AG09309 (cell line): ENCODE results near the gene RRP8.

Experiments used
- DNase-seq: peaks from one replicate; pipeline ENCODE4 v3.0.0-alpha.2; 2010; ENCODE audit warnings: low read depth
- H3K4me3 ChIP-seq: 2 replicates; pipeline ENCODE4 v1.5.1; 2011; ENCODE audit warnings: mild to moderate bottlenecking, low read depth, low read length, moderate library complexity; ENCODE audit not compliant: control insufficient read depth
- CTCF ChIP-seq: IDR thresholded peaks from 2 replicates; pipeline ENCODE4 v1.5.1; 2011; ENCODE audit warnings: mild to moderate bottlenecking, low read depth, low read length, inconsistent platforms; ENCODE audit not compliant: insufficient read depth, control insufficient read depth; ENCODE audit errors: missing control alignments

Gene RRP8

GRCh38 chr11:6646918-6647679, 43.7 kb upstream of the RRP8 start:
- no peak overlapping the region for H3K4me3 ChIP-seq
- DNase-seq, result no peak
- no peak for TF ChIP-seq CTCF

DNA sequence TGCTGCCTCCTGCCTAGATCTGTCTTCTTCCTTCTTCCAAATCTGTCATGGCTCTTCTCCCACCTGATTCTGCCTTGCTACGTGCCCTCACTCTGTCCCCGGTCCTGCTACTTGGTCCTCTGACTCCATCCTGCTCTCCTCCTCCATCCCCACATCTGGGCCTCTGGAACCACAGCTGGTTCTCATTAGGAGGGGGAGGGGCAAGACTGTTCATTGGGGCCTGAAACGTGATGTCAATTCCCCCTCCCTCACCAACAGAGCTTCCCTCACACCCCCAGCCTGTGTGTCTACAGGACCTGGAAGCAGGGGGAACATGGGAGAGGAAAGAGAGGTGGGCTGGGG, 43.1 kb upstream of the RRP8 start:
- no peak overlapping the region for H3K4me3 ChIP-seq
- no peak for DNase-seq
- TF ChIP-seq CTCF, result no peak

DNA sequence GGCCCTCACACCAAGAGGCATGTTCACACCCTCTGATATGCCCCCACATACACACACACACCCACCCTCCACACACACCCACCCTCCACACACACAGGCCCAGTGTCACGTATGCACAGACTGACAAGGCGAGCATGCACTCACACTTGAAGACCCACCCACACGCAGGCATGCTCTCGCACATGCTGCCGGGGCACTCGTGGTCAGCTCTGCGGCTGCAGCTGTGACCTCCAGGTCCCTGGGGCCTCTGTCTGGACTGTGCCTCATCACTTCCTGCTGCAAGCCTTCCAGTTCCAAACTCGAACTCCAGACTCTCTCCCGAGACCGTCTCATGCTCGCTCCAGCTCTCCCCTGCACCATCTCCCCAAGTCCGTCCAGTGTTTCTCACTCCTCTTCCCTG, 42.7 kb upstream of the RRP8 start:
- TF ChIP-seq CTCF, result no peak
- H3K4me3 ChIP-seq, result peak overlapping the region; percentile 8; the same call in 1 of the 2 replicates
- DNase-seq, result no peak

- no peak overlapping the region for H3K4me3 ChIP-seq
- no peak for TF ChIP-seq CTCF
- DNase-seq, result no peak
Observed at GRCh38 chr11:6642957-6643356, 39.5 kb upstream of the RRP8 start.

- H3K4me3 ChIP-seq, result no peak overlapping the region
- no peak for TF ChIP-seq CTCF
- no peak for DNase-seq
Observed at GRCh38 chr11:6640985-6641701, 37.7 kb upstream of the RRP8 start.

GRCh38 chr11:6640036-6640984, 36.9 kb upstream of the RRP8 start:
- DNase-seq, result no peak
- no peak for TF ChIP-seq CTCF
- no peak overlapping the region for H3K4me3 ChIP-seq
